ENCODE measurements around the gene ANKRD1.

- TF ChIP-seq ZNF274 (IDR thresholded peaks at IDR 0.05; ENCODE audit: low read depth, low read length), result no peak
- TF ChIP-seq SUZ12 (IDR thresholded peaks at IDR 0.05; ENCODE audit: extremely low read depth, insufficient read depth, insufficient read length), result no peak
- no peak for TF ChIP-seq YY1 (IDR thresholded peaks at IDR 0.05; ENCODE audit: insufficient read depth, insufficient read length)
These were observed 42.4 kb upstream of the ANKRD1 start for GRCh38 chr10:90963331-90963730.
